SK-N-SH (cell line): Measurements from ENCODE around the gene SAP30L.

Source experiments
- CTCF ChIP-seq: fragments of 200-600 bp; sonication (generic); IDR thresholded peaks from 2 replicates; pipeline ENCODE4 v1.6.1; 2017; ENCODE audit warnings: antibody characterized with exemption, mild to moderate bottlenecking, moderate library complexity
- RAD21 ChIP-seq: IDR thresholded peaks from 2 replicates; pipeline ENCODE4 v1.6.1; 2012; ENCODE audit warnings: mild to moderate bottlenecking, low read length

GRCh38 chr5:154446195-154447088 is 645 bp downstream of the SAP30L start:
- TF ChIP-seq CTCF (no peak), RAD21 (no peak)
